Esophagus squamous epithelium (tissue), 4 donors: Measurements from ENCODE around the gene IRX6.

ENCODE experiments used
- POLR2A ChIP-seq, 4 donors: fragments of 450-650 bp; IDR thresholded peaks; one replicate each; pipeline ENCODE4 v1.6.1; 2017; ENCODE audit warnings: antibody characterized with exemption in 4 of 4, mild to moderate bottlenecking in 4 of 4, moderate library complexity in 3 of 4
- TF ChIP-seq, protein P1 (sequence below), 6 experiments: fragments of 450-650 bp in 4 of 6; fragments of 200-600 bp in 2 of 6; sonication (generic) in 2 of 6; IDR thresholded peaks; one replicate each; pipeline ENCODE4 v1.5.1; 2016 to 2019; ENCODE audit warnings: antibody characterized with exemption in 6 of 6, mild to moderate bottlenecking in 4 of 6, moderate library complexity in 4 of 6

DNA sequence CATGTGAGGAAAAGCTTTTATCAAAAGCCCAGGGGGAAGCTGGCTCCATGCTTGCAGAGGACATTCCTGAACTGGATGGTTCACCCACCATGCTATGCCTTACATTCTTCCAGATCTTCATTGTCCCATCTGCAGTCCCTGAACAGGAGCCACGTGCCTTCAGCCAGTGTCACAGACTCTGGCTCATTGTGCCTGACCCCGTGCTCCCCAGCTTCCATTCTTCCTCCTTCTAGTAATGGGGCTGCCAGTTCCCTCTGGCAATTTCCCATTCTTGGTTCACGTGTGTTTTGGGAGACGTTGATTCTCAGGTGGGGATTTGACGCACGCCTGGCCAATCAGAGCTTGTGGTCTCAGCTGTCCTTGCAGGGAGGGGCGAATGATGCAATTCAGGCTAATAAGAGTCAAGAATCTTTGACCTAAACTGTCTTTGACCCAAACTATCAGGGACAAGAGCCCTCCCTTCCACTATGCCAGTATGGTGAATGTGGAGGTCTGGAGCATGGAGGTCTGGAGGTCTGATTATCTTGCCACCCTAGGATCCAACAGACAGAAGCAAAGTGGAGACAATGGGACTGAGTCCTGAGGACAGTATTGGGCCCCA lies 52.7 kb downstream of the IRX6 start:
- TF ChIP-seq, protein P1, sequence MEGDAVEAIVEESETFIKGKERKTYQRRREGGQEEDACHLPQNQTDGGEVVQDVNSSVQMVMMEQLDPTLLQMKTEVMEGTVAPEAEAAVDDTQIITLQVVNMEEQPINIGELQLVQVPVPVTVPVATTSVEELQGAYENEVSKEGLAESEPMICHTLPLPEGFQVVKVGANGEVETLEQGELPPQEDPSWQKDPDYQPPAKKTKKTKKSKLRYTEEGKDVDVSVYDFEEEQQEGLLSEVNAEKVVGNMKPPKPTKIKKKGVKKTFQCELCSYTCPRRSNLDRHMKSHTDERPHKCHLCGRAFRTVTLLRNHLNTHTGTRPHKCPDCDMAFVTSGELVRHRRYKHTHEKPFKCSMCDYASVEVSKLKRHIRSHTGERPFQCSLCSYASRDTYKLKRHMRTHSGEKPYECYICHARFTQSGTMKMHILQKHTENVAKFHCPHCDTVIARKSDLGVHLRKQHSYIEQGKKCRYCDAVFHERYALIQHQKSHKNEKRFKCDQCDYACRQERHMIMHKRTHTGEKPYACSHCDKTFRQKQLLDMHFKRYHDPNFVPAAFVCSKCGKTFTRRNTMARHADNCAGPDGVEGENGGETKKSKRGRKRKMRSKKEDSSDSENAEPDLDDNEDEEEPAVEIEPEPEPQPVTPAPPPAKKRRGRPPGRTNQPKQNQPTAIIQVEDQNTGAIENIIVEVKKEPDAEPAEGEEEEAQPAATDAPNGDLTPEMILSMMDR (IDR thresholded peaks at IDR 0.05), result no peak
- TF ChIP-seq POLR2A (IDR thresholded peaks at IDR 0.05), result no peak
